Measurements from ENCODE around the gene AOPEP. TPM values are rescaled to one million over a fixed set of nuclear protein-coding genes. Genes with fewer than 3 reads are reported as not detected.

AOPEP gene
- total RNA-seq, 6 donors from 2014 or later: 55.4 to 410 (median 111) TPM

DNA sequence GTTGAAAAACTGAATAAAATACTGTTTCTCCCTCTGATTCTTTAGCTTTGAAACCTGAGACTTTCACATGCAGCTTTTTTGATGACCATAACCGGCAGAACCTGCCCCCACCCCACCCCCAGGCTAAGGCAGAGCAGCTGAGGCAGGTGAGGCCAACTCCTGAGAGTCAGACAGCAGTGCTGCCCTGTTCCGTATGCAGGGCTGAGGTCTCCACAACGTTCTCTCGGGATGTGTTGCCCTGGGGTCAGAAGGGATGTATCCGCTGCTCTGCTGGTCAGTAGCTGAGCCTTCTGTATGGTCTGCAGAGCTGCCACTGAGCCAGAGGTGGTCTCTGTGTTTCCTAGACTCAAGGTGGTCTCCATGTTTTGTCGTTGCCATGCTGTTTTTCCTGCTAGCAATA, 190.5 kb downstream of the AOPEP start:
- no peaks in the 10 kb centered on the region for H3K9me3 ChIP-seq
- peak in 1 of 2 donors; percentile 48 for DNase-seq
- no peak overlapping the region for H3K4me3 ChIP-seq
- H3K27ac ChIP-seq: no peak overlapping the region
- ATAC-seq (ENCODE audit: low FRiP score in 2 of 2): no peak
- TF ChIP-seq POLR2AphosphoS5 (IDR thresholded peaks at IDR 0.05) (no peak), EP300 (IDR thresholded peaks at IDR 0.05) (no peak), CTCF (IDR thresholded peaks at IDR 0.05) (no peak), POLR2A (IDR thresholded peaks at IDR 0.05) (no peak)
- H3K4me1 ChIP-seq: peaks cover 19 to 31% (median 23%) of the 10 kb centered on the region in 4 donors
- no peaks in the 10 kb centered on the region for H3K36me3 ChIP-seq
- no peaks in the 10 kb centered on the region for H3K27me3 ChIP-seq
- WGBS, 2 donors: 76 to 87% methylated on average over 3 to 6 of the region's 6 CpGs

DNA sequence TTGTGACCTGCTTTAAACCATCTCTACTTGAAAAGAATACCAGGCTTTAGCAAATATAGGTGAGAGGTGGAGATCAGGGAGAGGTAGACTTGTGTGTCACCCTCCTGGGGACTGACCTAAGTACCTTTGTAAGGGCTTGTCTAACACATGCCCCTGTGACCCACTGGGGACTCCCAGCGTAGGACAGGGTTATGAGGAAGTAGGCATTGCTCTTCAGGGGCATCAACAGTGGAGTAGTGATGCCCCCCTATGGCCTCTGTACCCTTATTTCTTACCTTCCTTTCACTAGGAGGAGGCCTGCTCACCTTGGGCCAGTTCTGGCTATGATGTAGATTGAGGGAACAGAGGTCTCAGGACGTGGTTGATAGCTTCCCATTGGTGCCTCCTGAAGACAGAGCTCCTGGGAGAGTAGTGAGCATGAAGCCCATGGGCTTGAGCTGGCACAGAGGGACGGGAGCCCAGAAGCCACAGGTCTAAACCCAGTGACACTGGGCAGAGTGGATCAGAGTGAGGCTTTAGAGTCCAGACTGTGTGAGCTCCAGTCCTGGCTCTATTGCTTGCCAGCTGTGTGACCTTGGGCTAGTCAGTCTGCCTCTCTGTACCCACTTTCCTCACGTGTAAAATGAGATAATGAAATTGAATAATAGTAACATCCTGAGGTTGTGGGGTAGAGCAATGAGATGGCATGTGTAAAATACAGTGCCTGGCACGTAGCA, 191.7 kb downstream of the AOPEP start:
- Histone ChIP-seq H3K27me3 (no peaks in the 10 kb centered on the region), H3K4me1 (peaks cover 20 to 42% (median 35%) of the 10 kb centered on the region in 4 donors), H3K4me3 (no peak overlapping the region), H3K36me3 (no peaks in the 10 kb centered on the region), H3K9me3 (no peaks in the 10 kb centered on the region), H3K27ac (no peak overlapping the region)
- DNase-seq (no peak), ATAC-seq (ENCODE audit: low FRiP score in 2 of 2) (no peak)
- no peak for TF ChIP-seq POLR2A (IDR thresholded peaks at IDR 0.05)
- TF ChIP-seq EP300 (IDR thresholded peaks at IDR 0.05): no peak
- TF ChIP-seq CTCF (IDR thresholded peaks at IDR 0.05): no peak
- TF ChIP-seq POLR2AphosphoS5 (IDR thresholded peaks at IDR 0.05): no peak
- WGBS, 2 donors: 67 to 83% methylated on average over 5 of the region's 5 CpGs

DNA sequence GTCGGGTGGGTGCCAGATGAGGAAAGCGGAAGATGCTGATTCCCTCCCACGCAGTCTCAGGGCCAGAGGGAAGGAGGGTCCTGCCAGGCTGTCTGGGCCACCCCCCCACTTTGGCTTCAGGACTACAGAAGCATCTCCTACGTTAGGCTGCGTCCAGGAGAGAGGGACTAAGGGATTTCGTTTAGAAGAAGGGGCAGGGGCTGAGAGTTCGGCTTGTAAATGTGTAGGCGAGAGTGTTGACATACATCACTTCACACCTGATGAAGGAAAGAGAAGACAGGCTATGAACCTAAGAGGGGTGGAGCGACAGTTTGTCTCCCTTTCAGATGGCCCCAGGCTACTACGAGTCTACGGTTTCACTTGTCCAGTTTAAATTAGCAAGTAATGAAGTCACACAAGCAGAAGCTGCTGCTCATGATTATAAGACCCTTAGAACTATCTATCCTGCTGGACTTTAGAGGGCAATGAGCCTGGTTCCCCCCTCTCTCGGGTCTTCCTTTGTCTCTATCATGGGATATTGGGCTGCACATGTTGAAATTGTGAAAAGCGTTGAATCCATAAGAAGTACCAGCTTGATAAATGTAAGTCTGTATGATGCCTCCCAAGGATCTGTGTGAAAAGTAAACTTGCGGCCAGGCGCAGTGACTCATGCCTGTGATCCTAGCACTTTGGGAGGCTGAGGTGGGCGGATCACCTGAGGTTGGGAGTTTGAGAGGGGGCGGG, 193.0 kb downstream of the AOPEP start:
- H3K9me3 ChIP-seq: no peaks in the 10 kb centered on the region
- TF ChIP-seq EP300 (IDR thresholded peaks at IDR 0.05): no peak
- TF ChIP-seq POLR2A (IDR thresholded peaks at IDR 0.05): no peak
- no peak for TF ChIP-seq POLR2AphosphoS5 (IDR thresholded peaks at IDR 0.05)
- no peak for TF ChIP-seq CTCF (IDR thresholded peaks at IDR 0.05)
- no peak overlapping the region for H3K4me3 ChIP-seq
- no peaks in the 10 kb centered on the region for H3K27me3 ChIP-seq
- peak in 1 of 2 donors; percentile 6 for ATAC-seq (ENCODE audit: low FRiP score in 2 of 2)
- DNase-seq: peak in 1 of 2 donors; percentile 59
- H3K27ac ChIP-seq: peak overlapping the region; percentile 77 to 86 (median 81)
- peaks cover 26 to 48% (median 36%) of the 10 kb centered on the region in 4 donors for H3K4me1 ChIP-seq
- no peaks in the 10 kb centered on the region for H3K36me3 ChIP-seq
- WGBS, 2 donors: 84 to 92% methylated on average over 17 of the region's 17 CpGs

DNA sequence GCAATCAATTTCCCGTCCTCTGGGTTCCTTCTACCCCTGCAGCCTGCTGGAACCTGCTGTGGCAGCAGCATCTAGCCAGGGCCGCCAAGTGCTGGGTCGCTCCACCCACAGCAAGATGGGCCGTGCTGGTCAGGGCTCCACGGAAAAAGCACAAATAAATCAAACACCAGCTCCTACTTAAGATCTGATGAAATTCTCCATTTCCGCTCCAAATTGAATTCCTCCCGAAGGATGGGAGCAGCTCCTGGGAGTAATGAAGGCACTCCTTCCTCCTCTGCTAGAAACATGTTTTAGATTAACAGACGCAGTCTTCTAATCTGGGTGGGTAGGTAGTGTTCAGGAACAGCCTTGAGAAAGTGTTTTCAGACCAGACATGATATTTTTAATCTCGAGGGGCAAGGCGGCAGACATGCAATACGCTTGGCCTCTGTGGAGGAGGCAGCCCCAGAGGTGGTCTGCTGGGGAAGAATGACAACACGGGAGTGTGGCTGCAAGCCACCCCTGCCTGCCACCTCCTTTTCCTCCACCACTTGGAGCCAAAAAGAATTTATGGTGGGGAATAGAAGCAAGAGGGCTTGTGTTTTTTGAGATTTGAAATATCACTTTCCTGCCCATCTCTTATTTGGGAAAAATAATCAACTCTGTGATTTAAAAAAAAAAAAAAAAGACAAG, 194.1 kb downstream of the AOPEP start:
- peaks cover 26 to 47% (median 37%) of the 10 kb centered on the region in 4 donors for H3K4me1 ChIP-seq
- 49 to 70% methylated on average over 12 of the region's 12 CpGs for WGBS, 2 donors
- peak; percentile 77 to 79 for ATAC-seq (ENCODE audit: low FRiP score in 2 of 2)
- H3K9me3 ChIP-seq: no peaks in the 10 kb centered on the region
- H3K27me3 ChIP-seq: no peaks in the 10 kb centered on the region
- H3K27ac ChIP-seq: peak overlapping the region; percentile 77 to 86 (median 81)
- TF ChIP-seq POLR2AphosphoS5 (IDR thresholded peaks at IDR 0.05) (no peak), POLR2A (IDR thresholded peaks at IDR 0.05) (no peak)
- DNase-seq: peak; percentile 46 to 67
- no peaks in the 10 kb centered on the region for H3K36me3 ChIP-seq
- H3K4me3 ChIP-seq: no peak overlapping the region

GRCh38 chr9:94921092-94921471, 194.6 kb downstream of the AOPEP start:
- DNase-seq (peak in 1 of 2 donors; percentile 52), ATAC-seq (ENCODE audit: low FRiP score in 2 of 2) (peak in 1 of 2 donors; percentile 60)
- peak overlapping the region; percentile 77 to 86 (median 81) for H3K27ac ChIP-seq
- H3K4me3 ChIP-seq: no peak overlapping the region
- H3K9me3 ChIP-seq: no peaks in the 10 kb centered on the region
- peaks cover 26 to 52% (median 41%) of the 10 kb centered on the region in 4 donors for H3K4me1 ChIP-seq
- no peaks in the 10 kb centered on the region for H3K27me3 ChIP-seq
- WGBS, 2 donors: 58 to 64% methylated on average over 8 of the region's 8 CpGs
- H3K36me3 ChIP-seq: no peaks in the 10 kb centered on the region
- TF ChIP-seq CTCF (IDR thresholded peaks at IDR 0.05): no peak
- TF ChIP-seq POLR2AphosphoS5 (IDR thresholded peaks at IDR 0.05): no peak
- no peak for TF ChIP-seq EP300 (IDR thresholded peaks at IDR 0.05)
- no peak for TF ChIP-seq POLR2A (IDR thresholded peaks at IDR 0.05)

All from upper lobe of left lung (tissue), 6 donors.